IMR-90 (cell line): ENCODE data around the gene CADM1. TPM values are rescaled to one million over a fixed set of nuclear protein-coding genes. Genes with fewer than 3 reads are reported as not detected.

Experiments used
- ATAC-seq: fragments of 200-7000 bp; cut with Tn5 transposase; 2 replicates; pipeline ENCODE4 v1.9.1; 2020; ENCODE audit warnings: low read depth, mild to moderate bottlenecking, moderate library complexity
- BruUV-seq: library from RNA; stranded (reverse); fragments of 400-500 nt; replicated peaks from 2 replicates; lab custom pipeline; 2021; lab: Mats Ljungman, UMichigan
- CTCF ChIA-PET: fragments of 300-600 bp; formaldehyde crosslinking; extraction: SDS; loops from one replicate; lab custom pipeline; 2021; ENCODE audit warnings: antibody characterized with exemption; lab: Yijun Ruan, JAX
- POLR2A ChIA-PET: fragments of 300-600 bp; sonication (Branson Sonifier 250); formaldehyde crosslinking; loops from one replicate; lab custom pipeline; 2022; ENCODE audit warnings: antibody characterized with exemption; ENCODE audit not compliant: unreplicated experiment; lab: Charles Lee
- DNase-seq: peaks from one replicate; pipeline ENCODE4 v3.0.0; 2013
- H2AFZ ChIP-seq: replicated peaks from 2 replicates; pipeline ENCODE3; 2013; ENCODE audit warnings: low read length, mild to moderate bottlenecking; ENCODE audit not compliant: poor library complexity
- H2AK5ac ChIP-seq: 2 replicates; pipeline ENCODE4 v1.6.1; 2013; ENCODE audit warnings: low read depth, low read length, inconsistent platforms
- H2AK9ac ChIP-seq: replicated peaks from 2 replicates; pipeline ENCODE3; 2013; ENCODE audit warnings: mild to moderate bottlenecking, low read depth, low read length, moderate library complexity; ENCODE audit not compliant: poor library complexity
- H2BK120ac ChIP-seq: 2 replicates; pipeline ENCODE4 v1.6.1; 2013; ENCODE audit warnings: low read depth, low read length, inconsistent platforms
- H2BK15ac ChIP-seq: 3 replicates; pipeline ENCODE4 v1.6.1; 2013; ENCODE audit warnings: low read depth, low read length, inconsistent platforms
- H2BK20ac ChIP-seq: 2 replicates; pipeline ENCODE4 v1.6.1; 2013; ENCODE audit warnings: low read depth, mild to moderate bottlenecking, inconsistent platforms, low read length, moderate library complexity
- H2BK5ac ChIP-seq: 2 replicates; pipeline ENCODE4 v1.6.1; 2013; ENCODE audit warnings: mild to moderate bottlenecking, low read depth, low read length, inconsistent platforms; ENCODE audit not compliant: poor library complexity, severe bottlenecking
- H3K14ac ChIP-seq: replicated peaks from 2 replicates; pipeline ENCODE4 v1.6.1; 2013; ENCODE audit warnings: low read depth, low read length, inconsistent platforms
- H3K18ac ChIP-seq: 2 replicates; pipeline ENCODE4 v1.6.1; 2013; ENCODE audit warnings: low read depth, low read length, control low read depth
- H3K23ac ChIP-seq: 2 replicates; pipeline ENCODE4 v1.6.1; 2013; ENCODE audit warnings: low read depth, low read length, inconsistent platforms
- H3K27ac ChIP-seq: 2 replicates; pipeline ENCODE4 v1.5.1; 2013; ENCODE audit warnings: mild to moderate bottlenecking, control low read depth, low read length; ENCODE audit not compliant: insufficient read depth
- H3K27me3 ChIP-seq: 2 replicates; pipeline ENCODE4 v1.6.1; 2013; ENCODE audit warnings: low read length; ENCODE audit not compliant: control insufficient read depth, insufficient read depth
- H3K36me3 ChIP-seq: 2 replicates; pipeline ENCODE4 v1.6.1; 2013; ENCODE audit warnings: low read length, mixed read lengths; ENCODE audit not compliant: control insufficient read depth, insufficient read depth
- H3K4ac ChIP-seq: 2 replicates; pipeline ENCODE4 v1.6.1; 2013; ENCODE audit warnings: low read depth, low read length, inconsistent platforms
- H3K4me1 ChIP-seq: 2 replicates; pipeline ENCODE4 v1.6.1; 2013; ENCODE audit warnings: low read length, mixed read lengths; ENCODE audit not compliant: control insufficient read depth, insufficient read depth
- H3K4me2 ChIP-seq: 2 replicates; pipeline ENCODE4 v1.6.1; 2013; ENCODE audit warnings: low read depth, mild to moderate bottlenecking, control low read depth, low read length, moderate library complexity
- H3K4me3 ChIP-seq: 2 replicates; pipeline ENCODE4 v1.5.1; 2013; ENCODE audit warnings: low read depth, mild to moderate bottlenecking, control low read depth, low read length, moderate library complexity; ENCODE audit not compliant: insufficient read depth
- H3K56ac ChIP-seq: 2 replicates; pipeline ENCODE4 v1.6.1; 2013; ENCODE audit warnings: low read length, inconsistent platforms; ENCODE audit not compliant: insufficient read depth; ENCODE audit errors: extremely low read depth
- H3K79me1 ChIP-seq, 2 experiments: 2 replicates each; pipeline ENCODE4 v1.6.1; 2013; ENCODE audit warnings: low read length in 2 of 2, inconsistent platforms in 1 of 2, low read depth in 1 of 2
- H3K9ac ChIP-seq: 2 replicates; pipeline ENCODE4 v1.6.1; 2013; ENCODE audit warnings: low read depth, low read length, control low read depth
- H3K9me1 ChIP-seq: 2 replicates; pipeline ENCODE4 v1.6.1; 2013; ENCODE audit warnings: low read length, inconsistent platforms; ENCODE audit not compliant: insufficient read depth
- H3K9me3 ChIP-seq: 2 replicates; pipeline ENCODE4 v1.6.1; 2013; ENCODE audit warnings: low read length; ENCODE audit not compliant: control insufficient read depth, insufficient read depth
- H4K20me1 ChIP-seq: 2 replicates; pipeline ENCODE4 v1.6.1; 2013; ENCODE audit warnings: low read length, inconsistent platforms; ENCODE audit not compliant: insufficient read depth
- H4K5ac ChIP-seq: 2 replicates; pipeline ENCODE4 v1.6.1; 2013; ENCODE audit warnings: mild to moderate bottlenecking, low read depth, low read length, control low read depth
- H4K8ac ChIP-seq, 2 experiments: 2 replicates each; pipeline ENCODE4 v1.6.1; 2013; ENCODE audit warnings: low read depth in 2 of 2, low read length in 2 of 2, control low read depth in 1 of 2, inconsistent platforms in 1 of 2
- H4K91ac ChIP-seq: 2 replicates; pipeline ENCODE4 v1.6.1; 2013; ENCODE audit warnings: low read depth, low read length, inconsistent platforms; ENCODE audit not compliant: insufficient read depth
- BHLHE40 ChIP-seq: fragments of 150-350 bp; IDR thresholded peaks from 2 replicates; pipeline ENCODE4 v1.6.1; 2016; ENCODE audit warnings: mild to moderate bottlenecking, low read depth, low read length
- CEBPB ChIP-seq: IDR thresholded peaks from 2 replicates; pipeline ENCODE4 v1.6.1; 2012; ENCODE audit warnings: low read depth, low read length, improper control_type of control experiment
- CHD1 ChIP-seq: IDR thresholded peaks from 2 replicates; pipeline ENCODE4 v1.6.1; 2012; ENCODE audit warnings: low read depth, low read length, improper control_type of control experiment
- FOS ChIP-seq: fragments of 150-350 bp; IDR thresholded peaks from 2 replicates; pipeline ENCODE4 v1.6.1; 2016; ENCODE audit warnings: low read depth, low read length
- MAFK ChIP-seq: IDR thresholded peaks from 2 replicates; pipeline ENCODE4 v1.6.1; 2012; ENCODE audit warnings: low read depth, low read length, improper control_type of control experiment
- MAZ ChIP-seq: IDR thresholded peaks from 2 replicates; pipeline ENCODE4 v1.6.1; 2012; ENCODE audit warnings: low read depth, mild to moderate bottlenecking, low read length, improper control_type of control experiment, moderate library complexity, borderline replicate concordance
- MXI1 ChIP-seq: IDR thresholded peaks from 2 replicates; pipeline ENCODE4 v1.6.1; 2012; ENCODE audit warnings: low read depth, mild to moderate bottlenecking, low read length, moderate library complexity, borderline replicate concordance
- NFE2L2 ChIP-seq: fragments of 150-350 bp; IDR thresholded peaks from 2 replicates; pipeline ENCODE4 v1.6.1; 2016; ENCODE audit warnings: low read depth, mild to moderate bottlenecking, low read length
- POLR2A ChIP-seq: IDR thresholded peaks from 2 replicates; pipeline ENCODE4 v1.6.1; 2012; ENCODE audit warnings: mild to moderate bottlenecking, low read depth, low read length
- RAD21 ChIP-seq: IDR thresholded peaks from 2 replicates; pipeline ENCODE4 v1.6.1; 2012; ENCODE audit warnings: low read length, improper control_type of control experiment
- RCOR1 ChIP-seq: IDR thresholded peaks from 2 replicates; pipeline ENCODE4 v1.6.1; 2012; ENCODE audit warnings: mild to moderate bottlenecking, low read length, improper control_type of control experiment; ENCODE audit not compliant: insufficient replicate concordance
- RFX5 ChIP-seq: IDR thresholded peaks from 2 replicates; pipeline ENCODE4 v1.8.0; 2012; ENCODE audit warnings: low read depth, mild to moderate bottlenecking, low read length, moderate library complexity
- SMC3 ChIP-seq: fragments of 150-350 bp; IDR thresholded peaks from 2 replicates; pipeline ENCODE4 v1.6.1; 2016; ENCODE audit warnings: low read depth, mild to moderate bottlenecking, antibody characterized with exemption, low read length, moderate library complexity
- USF2 ChIP-seq: fragments of 150-350 bp; IDR thresholded peaks from 2 replicates; pipeline ENCODE4 v1.6.1; 2017; ENCODE audit warnings: mild to moderate bottlenecking, antibody characterized with exemption, low read length, low read depth
- WGBS, 2 experiments: methylation state at CpG; one replicate each; pipeline versions ENCODE4 v1.1.5 to v1.1.7; 2013; ENCODE audit warnings: missing lambda C conversion rate in 2 of 2; ENCODE audit not compliant: insufficient read length in 1 of 2; ENCODE audit errors: extremely low coverage in 2 of 2; 5-methylcytosine and 5-hydroxymethylcytosine counted together
- dilution Hi-C: fragments of 300-500 bp; cut with HindIII; formaldehyde crosslinking; loops from one replicate; pipeline ENCODE4 v1.14.3; 2018; ENCODE audit warnings: low sequenced_read_pairs; ENCODE audit not compliant: unreplicated experiment
- in situ Hi-C: fragments of 300-500 bp; cut with MboI; formaldehyde crosslinking; loops from 3 replicates; pipeline ENCODE4 v1.14.3; 2019; ENCODE audit warnings: low sequenced_read_pairs, inconsistent platforms, mixed read lengths
- intact Hi-C: fragments of 100-400 bp; cut with micrococcal nuclease; formaldehyde crosslinking; loops from 2 replicates; pipeline ENCODE4 v1.10.0; 2022
- polyA plus RNA-seq, 3 experiments: library from polyadenylated mRNA; depleted of rRNA; stranded (reverse); fragments of >200 nt; gene quantifications; 2 replicates each; pipeline ENCODE4 v1.2.3, GENCODE V29; 2012; ENCODE audit warnings: low replicate concordance in 1 of 3
- total RNA-seq: library from RNA; depleted of rRNA; stranded (reverse); fragments of >200 nt; gene quantifications from 2 replicates; pipeline ENCODE4 v1.2.3, GENCODE V29; 2012
- TF ChIP-seq, protein P1 (sequence below): fragments of 150-350 bp; IDR thresholded peaks from 2 replicates; pipeline ENCODE4 v1.6.1; 2016; ENCODE audit warnings: low read depth, mild to moderate bottlenecking, low read length, moderate library complexity, borderline replicate concordance

CADM1 gene
- total and polyA plus RNA-seq, 2 of the 4 experiments (the other 2 are of a cell fraction): 28.8 to 77.1 TPM

DNA sequence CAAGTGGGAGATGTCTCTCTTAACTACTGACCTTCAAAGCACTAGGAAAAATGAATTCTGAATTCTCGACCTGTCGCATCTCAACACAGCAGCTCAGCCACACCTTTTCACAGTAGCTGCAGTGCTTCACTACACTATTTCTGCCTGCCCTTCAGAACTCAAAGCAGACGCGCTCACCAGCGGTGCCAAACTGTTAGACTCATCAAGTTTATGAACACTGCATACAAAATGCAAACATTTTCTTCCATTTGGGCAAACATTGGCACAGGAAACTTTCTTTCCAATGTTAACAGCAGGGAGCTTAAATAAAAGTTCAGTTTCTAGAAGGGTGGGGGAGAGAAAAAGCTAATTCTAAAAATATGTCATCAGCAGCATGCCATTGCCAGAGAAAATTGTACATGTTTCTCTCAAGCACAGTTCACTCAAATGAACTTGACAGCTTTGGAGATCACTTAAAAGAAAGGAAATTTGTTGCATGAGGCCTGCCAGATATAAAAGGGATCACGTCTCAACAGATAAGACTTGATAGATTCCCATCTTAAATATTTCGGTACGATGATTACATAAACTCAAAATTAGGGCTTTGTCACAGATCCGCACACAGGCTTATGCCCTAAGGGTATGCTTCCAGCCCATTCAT, 82.7 kb downstream of the CADM1 start:
- Histone ChIP-seq H2BK15ac (no peak overlapping the region), H2AK5ac (no peak overlapping the region), H3K27me3 (no peaks in the 10 kb centered on the region), H3K18ac (no peak overlapping the region), H2AFZ (no peak overlapping the region), H3K27ac (no peak overlapping the region), H2BK120ac (no peak overlapping the region), H3K79me1 (peaks cover 3 to 11% of the 10 kb centered on the region in 2 experiments; a peak in 1 of 4 replicates), H2BK5ac (no peak overlapping the region), H3K14ac (no peak overlapping the region), H3K23ac (no peak overlapping the region), H4K20me1 (no peaks in the 10 kb centered on the region), H4K91ac (no peak overlapping the region), H3K9ac (no peak overlapping the region), H3K4ac (no peak overlapping the region), H3K36me3 (no peaks in the 10 kb centered on the region), H3K4me3 (no peak overlapping the region), H3K56ac (no peak overlapping the region), H3K9me3 (no peaks in the 10 kb centered on the region), H3K9me1 (no peaks in the 10 kb centered on the region), H4K5ac (no peak overlapping the region), H4K8ac (no peak overlapping the region), H2BK20ac (no peak overlapping the region), H3K4me2 (peak overlapping the region; percentile 57), H2AK9ac (no peak overlapping the region), H3K4me1 (peaks cover 2% of the 10 kb centered on the region)
- TF ChIP-seq RCOR1 (no peak), MAFK (no peak), RAD21 (no peak), USF2 (no peak), MXI1 (no peak), NFE2L2 (no peak), CEBPB (no peak), SMC3 (no peak), FOS (no peak), RFX5 (no peak), CHD1 (no peak), POLR2A (no peak), MAZ (no peak), BHLHE40 (no peak)
- TF ChIP-seq, protein P1, sequence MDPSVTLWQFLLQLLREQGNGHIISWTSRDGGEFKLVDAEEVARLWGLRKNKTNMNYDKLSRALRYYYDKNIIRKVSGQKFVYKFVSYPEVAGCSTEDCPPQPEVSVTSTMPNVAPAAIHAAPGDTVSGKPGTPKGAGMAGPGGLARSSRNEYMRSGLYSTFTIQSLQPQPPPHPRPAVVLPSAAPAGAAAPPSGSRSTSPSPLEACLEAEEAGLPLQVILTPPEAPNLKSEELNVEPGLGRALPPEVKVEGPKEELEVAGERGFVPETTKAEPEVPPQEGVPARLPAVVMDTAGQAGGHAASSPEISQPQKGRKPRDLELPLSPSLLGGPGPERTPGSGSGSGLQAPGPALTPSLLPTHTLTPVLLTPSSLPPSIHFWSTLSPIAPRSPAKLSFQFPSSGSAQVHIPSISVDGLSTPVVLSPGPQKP: no peak
- 65% methylated on average over 5 of the region's 9 CpGs; no CpG with 5 or more reads in 1 of the 2 experiments for WGBS, 2 experiments
- no TSS peak for BruUV-seq
- dilution Hi-C loops: no loop called here
- CTCF ChIA-PET: interaction anchor here (1.0 kb wide), 1 partner anchor 58 kb away, joined by 3 read pairs; no protein-coding TSS in a partner anchor
- intact Hi-C loops: no loop called here
- DNase-seq (no peak), ATAC-seq (peak; percentile 48)
- in situ Hi-C loops: no loop called here
- POLR2A ChIA-PET: no interaction called here
